SK-N-MC (cell line): ENCODE results near the gene ADTRP.

Experiments
- EZH2 ChIP-seq: fragments of 200-600 bp; sonication (generic); IDR thresholded peaks from one replicate; pipeline ENCODE4 v1.6.1; 2017; ENCODE audit warnings: antibody characterized with exemption
- POLR2AphosphoS5 ChIP-seq: IDR thresholded peaks from 2 replicates; pipeline ENCODE4 v1.6.1; 2012; ENCODE audit warnings: mild to moderate bottlenecking, low read depth, low read length, borderline replicate concordance

DNA sequence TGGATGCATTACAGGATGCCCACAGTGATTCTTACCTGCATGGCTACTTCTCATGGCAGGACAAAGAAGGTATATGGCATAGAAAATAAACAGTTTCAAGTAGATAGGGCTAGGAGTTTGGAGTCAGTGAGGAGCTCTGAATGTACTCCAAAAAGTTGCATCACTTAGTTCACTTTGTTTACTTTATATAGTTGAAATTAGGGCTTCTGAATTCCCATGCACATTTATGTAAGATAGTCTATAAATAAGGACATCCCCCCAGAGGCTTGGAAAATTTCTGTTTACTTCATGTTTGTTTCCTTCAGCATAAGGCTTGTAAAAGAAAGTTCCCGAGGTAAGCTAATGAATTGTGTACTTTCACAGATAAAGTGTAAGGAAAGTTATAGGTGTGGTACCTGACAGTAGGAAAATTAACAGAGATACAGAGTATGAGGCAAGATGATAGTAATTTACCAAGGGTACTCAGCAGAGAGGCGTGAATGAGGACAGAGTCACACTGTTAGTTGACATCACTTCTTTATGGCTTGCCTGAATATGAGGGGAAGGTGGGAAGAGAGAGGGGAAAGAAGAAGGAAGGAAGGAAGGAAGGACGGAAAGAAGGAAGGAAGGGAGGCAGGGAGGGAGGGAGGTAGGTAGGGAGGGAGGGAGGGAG, 51.1 kb downstream of the ADTRP start:
- TF ChIP-seq EZH2: no peak
- no peak for TF ChIP-seq POLR2AphosphoS5
